Loucy (cell line): ENCODE results near the gene PACRG.

Experiments used
- EZH2phosphoT487 ChIP-seq: fragments of 200-600 bp; IDR thresholded peaks from 2 replicates; pipeline ENCODE4 v1.6.1; 2018; ENCODE audit warnings: antibody characterized with exemption, mild to moderate bottlenecking, moderate library complexity, borderline replicate concordance
- TF ChIP-seq, protein P1 (sequence below): fragments of 200-600 bp; sonication (generic); conservative IDR thresholded peaks from 2 replicates; pipeline ENCODE4 v1.5.1; 2014; ENCODE audit warnings: mild to moderate bottlenecking, antibody characterized with exemption, low read length

DNA sequence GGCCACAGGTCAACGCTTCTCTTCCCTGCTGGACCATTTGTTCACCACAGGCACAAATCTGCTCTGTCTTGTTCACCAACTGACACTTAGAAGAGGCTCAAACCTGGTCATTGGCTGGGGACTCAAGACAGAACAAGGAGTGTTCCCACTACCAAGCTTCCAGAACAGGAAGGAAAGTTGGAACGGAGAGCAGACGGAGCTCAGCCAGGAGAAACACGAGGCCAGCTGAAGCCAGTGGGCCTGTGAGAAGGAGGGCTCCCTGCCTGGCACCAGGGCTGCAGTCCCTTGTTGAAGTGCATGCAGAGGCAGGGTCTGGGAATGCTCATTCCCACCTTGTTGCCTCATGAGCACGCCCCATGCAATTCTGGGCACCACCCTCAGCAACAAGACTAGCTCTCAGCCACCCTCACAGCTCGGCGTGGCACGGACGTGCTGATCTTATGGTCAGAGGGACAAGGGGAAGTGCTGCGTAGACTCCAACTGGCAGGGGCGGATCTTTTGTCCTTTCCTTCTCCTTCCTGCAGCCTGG, 450.2 kb downstream of the PACRG start:
- TF ChIP-seq, protein P1, sequence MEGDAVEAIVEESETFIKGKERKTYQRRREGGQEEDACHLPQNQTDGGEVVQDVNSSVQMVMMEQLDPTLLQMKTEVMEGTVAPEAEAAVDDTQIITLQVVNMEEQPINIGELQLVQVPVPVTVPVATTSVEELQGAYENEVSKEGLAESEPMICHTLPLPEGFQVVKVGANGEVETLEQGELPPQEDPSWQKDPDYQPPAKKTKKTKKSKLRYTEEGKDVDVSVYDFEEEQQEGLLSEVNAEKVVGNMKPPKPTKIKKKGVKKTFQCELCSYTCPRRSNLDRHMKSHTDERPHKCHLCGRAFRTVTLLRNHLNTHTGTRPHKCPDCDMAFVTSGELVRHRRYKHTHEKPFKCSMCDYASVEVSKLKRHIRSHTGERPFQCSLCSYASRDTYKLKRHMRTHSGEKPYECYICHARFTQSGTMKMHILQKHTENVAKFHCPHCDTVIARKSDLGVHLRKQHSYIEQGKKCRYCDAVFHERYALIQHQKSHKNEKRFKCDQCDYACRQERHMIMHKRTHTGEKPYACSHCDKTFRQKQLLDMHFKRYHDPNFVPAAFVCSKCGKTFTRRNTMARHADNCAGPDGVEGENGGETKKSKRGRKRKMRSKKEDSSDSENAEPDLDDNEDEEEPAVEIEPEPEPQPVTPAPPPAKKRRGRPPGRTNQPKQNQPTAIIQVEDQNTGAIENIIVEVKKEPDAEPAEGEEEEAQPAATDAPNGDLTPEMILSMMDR: no peak
- no peak for TF ChIP-seq EZH2phosphoT487
